ENCODE data around the gene CDK5RAP3.

Gene CDK5RAP3

DNA sequence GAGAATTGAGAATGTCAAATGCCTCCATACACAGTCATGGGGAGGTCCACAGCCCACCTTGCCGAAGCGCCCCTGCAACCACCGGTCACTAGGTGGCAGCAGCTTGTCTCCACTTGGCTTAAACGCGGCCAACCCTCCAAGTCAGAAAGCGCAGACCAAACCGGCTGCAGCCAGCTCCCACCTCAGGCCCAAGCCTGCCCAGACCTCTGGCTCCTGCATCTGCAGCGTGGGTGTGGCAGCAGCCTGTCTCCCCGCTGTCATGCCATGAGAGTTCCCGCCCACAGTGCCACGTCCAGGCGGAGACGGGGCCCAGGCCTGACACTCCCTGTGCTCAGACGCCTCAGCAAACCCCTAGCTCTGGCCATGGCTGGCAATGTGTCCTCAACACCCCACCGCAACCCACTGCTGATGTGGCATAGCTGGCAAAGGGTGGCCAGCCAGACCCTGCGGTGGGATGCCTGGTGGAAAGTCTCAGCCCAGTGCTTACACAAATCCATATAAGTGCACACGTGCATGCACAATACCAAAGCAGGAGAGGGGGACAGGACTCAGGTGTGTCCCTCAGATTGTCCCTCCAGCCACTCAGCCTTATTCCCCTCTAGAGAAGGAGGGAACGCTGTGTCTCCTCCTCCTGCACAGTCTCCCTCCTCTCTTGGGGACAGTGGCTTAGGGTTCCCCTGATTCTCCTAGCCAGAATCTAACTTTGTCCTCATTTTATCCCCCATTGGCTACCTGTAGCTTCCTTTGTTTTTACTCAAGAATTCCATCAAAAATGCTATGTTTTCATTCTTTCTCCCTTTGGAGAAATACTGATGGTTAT is 55.8 kb downstream of the CDK5RAP3 start (continued):
- TF ChIP-seq SALL2 (tag by site-specific recombination; IDR thresholded peaks at IDR 0.05; ENCODE audit: borderline replicate concordance) (no peak), ZNF292 (tag by site-specific recombination; IDR thresholded peaks at IDR 0.05; ENCODE audit: borderline replicate concordance, low read depth) (no peak), ZBTB1 (tag by site-specific recombination; IDR thresholded peaks at IDR 0.05) (no peak), ZNF10 (tag by site-specific recombination; IDR thresholded peaks at IDR 0.05) (no peak), KLF16 (tag by site-specific recombination; IDR thresholded peaks at IDR 0.05) (peak; percentile 70), ZNF843 (tag by site-specific recombination; IDR thresholded peaks at IDR 0.05) (no peak), ZNF133 (tag by site-specific recombination; IDR thresholded peaks at IDR 0.05) (no peak), ZNF423 (tag by site-specific recombination; IDR thresholded peaks at IDR 0.05) (no peak), ZNF37A (tag by site-specific recombination; IDR thresholded peaks at IDR 0.05) (no peak), ZNF585B (tag by site-specific recombination; IDR thresholded peaks at IDR 0.05) (no peak), ZNF791 (tag by site-specific recombination; IDR thresholded peaks at IDR 0.05) (no peak), ZNF114 (tag by site-specific recombination; IDR thresholded peaks at IDR 0.05) (no peak), ZNF140 (tag by site-specific recombination; IDR thresholded peaks at IDR 0.05) (no peak), ZNF664 (tag by site-specific recombination; IDR thresholded peaks at IDR 0.05) (no peak), ZNF544 (tag by site-specific recombination; IDR thresholded peaks at IDR 0.05) (no peak), TRIM28 (IDR thresholded peaks at IDR 0.05; ENCODE audit: borderline replicate concordance, low read length) (no peak), ZSCAN23 (tag by site-specific recombination; IDR thresholded peaks at IDR 0.05) (no peak), ZNF610 (tag by site-specific recombination; IDR thresholded peaks at IDR 0.05; ENCODE audit: borderline replicate concordance) (no peak; the same call in 1 of the 2 replicates), ZNF837 (tag by site-specific recombination; IDR thresholded peaks at IDR 0.05) (no peak), FEZF1 (tag by site-specific recombination; IDR thresholded peaks at IDR 0.05) (no peak), ZNF184 (tag by site-specific recombination; IDR thresholded peaks at IDR 0.05) (no peak), SP2 (tag by site-specific recombination; IDR thresholded peaks at IDR 0.05) (peak; percentile 63), KLF10 (tag by site-specific recombination; IDR thresholded peaks at IDR 0.05) (peak; percentile 86), SP7 (tag by site-specific recombination; IDR thresholded peaks at IDR 0.05) (peak; percentile 73)
- TF ChIP-seq, protein P1, sequence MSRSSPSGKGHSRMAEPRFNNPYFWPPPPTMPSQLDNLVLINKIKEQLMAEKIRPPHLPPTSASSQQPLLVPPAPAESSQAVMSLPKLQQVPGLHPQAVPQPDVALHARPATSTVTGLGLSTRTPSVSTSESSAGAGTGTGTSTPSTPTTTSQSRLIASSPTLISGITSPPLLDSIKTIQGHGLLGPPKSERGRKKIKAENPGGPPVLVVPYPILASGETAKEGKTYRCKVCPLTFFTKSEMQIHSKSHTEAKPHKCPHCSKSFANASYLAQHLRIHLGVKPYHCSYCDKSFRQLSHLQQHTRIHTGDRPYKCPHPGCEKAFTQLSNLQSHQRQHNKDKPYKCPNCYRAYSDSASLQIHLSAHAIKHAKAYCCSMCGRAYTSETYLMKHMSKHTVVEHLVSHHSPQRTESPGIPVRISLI (tag by site-specific recombination; IDR thresholded peaks at IDR 0.05): no peak
- TF ChIP-seq, protein P2, sequence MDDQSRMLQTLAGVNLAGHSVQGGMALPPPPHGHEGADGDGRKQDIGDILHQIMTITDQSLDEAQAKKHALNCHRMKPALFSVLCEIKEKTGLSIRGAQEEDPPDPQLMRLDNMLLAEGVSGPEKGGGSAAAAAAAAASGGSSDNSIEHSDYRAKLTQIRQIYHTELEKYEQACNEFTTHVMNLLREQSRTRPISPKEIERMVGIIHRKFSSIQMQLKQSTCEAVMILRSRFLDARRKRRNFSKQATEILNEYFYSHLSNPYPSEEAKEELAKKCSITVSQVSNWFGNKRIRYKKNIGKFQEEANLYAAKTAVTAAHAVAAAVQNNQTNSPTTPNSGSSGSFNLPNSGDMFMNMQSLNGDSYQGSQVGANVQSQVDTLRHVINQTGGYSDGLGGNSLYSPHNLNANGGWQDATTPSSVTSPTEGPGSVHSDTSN (CRISPR knock-in tag; IDR thresholded peaks at IDR 0.05): 0 out of 2 replicates have a peak, but pooled peaks have one; percentile 45
- TF ChIP-seq, protein P3, sequence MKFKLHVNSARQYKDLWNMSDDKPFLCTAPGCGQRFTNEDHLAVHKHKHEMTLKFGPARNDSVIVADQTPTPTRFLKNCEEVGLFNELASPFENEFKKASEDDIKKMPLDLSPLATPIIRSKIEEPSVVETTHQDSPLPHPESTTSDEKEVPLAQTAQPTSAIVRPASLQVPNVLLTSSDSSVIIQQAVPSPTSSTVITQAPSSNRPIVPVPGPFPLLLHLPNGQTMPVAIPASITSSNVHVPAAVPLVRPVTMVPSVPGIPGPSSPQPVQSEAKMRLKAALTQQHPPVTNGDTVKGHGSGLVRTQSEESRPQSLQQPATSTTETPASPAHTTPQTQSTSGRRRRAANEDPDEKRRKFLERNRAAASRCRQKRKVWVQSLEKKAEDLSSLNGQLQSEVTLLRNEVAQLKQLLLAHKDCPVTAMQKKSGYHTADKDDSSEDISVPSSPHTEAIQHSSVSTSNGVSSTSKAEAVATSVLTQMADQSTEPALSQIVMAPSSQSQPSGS (tag by site-specific recombination; IDR thresholded peaks at IDR 0.05; ENCODE audit: low read depth): no peak
- TF ChIP-seq, protein P4, sequence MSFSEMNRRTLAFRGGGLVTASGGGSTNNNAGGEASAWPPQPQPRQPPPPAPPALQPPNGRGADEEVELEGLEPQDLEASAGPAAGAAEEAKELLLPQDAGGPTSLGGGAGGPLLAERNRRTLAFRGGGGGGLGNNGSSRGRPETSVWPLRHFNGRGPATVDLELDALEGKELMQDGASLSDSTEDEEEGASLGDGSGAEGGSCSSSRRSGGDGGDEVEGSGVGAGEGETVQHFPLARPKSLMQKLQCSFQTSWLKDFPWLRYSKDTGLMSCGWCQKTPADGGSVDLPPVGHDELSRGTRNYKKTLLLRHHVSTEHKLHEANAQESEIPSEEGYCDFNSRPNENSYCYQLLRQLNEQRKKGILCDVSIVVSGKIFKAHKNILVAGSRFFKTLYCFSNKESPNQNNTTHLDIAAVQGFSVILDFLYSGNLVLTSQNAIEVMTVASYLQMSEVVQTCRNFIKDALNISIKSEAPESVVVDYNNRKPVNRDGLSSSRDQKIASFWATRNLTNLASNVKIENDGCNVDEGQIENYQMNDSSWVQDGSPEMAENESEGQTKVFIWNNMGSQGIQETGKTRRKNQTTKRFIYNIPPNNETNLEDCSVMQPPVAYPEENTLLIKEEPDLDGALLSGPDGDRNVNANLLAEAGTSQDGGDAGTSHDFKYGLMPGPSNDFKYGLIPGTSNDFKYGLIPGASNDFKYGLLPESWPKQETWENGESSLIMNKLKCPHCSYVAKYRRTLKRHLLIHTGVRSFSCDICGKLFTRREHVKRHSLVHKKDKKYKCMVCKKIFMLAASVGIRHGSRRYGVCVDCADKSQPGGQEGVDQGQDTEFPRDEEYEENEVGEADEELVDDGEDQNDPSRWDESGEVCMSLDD (tag by site-specific recombination; IDR thresholded peaks at IDR 0.05): no peak; the same call in 1 of the 2 replicates
- TF ChIP-seq, protein P5, sequence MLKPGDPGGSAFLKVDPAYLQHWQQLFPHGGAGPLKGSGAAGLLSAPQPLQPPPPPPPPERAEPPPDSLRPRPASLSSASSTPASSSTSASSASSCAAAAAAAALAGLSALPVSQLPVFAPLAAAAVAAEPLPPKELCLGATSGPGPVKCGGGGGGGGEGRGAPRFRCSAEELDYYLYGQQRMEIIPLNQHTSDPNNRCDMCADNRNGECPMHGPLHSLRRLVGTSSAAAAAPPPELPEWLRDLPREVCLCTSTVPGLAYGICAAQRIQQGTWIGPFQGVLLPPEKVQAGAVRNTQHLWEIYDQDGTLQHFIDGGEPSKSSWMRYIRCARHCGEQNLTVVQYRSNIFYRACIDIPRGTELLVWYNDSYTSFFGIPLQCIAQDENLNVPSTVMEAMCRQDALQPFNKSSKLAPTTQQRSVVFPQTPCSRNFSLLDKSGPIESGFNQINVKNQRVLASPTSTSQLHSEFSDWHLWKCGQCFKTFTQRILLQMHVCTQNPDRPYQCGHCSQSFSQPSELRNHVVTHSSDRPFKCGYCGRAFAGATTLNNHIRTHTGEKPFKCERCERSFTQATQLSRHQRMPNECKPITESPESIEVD (tag by site-specific recombination; IDR thresholded peaks at IDR 0.05): no peak
- TF ChIP-seq, protein P6, sequence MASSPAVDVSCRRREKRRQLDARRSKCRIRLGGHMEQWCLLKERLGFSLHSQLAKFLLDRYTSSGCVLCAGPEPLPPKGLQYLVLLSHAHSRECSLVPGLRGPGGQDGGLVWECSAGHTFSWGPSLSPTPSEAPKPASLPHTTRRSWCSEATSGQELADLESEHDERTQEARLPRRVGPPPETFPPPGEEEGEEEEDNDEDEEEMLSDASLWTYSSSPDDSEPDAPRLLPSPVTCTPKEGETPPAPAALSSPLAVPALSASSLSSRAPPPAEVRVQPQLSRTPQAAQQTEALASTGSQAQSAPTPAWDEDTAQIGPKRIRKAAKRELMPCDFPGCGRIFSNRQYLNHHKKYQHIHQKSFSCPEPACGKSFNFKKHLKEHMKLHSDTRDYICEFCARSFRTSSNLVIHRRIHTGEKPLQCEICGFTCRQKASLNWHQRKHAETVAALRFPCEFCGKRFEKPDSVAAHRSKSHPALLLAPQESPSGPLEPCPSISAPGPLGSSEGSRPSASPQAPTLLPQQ (tag by site-specific recombination; IDR thresholded peaks at IDR 0.05): no peak; the same call in 1 of the 2 replicates
